ENCODE data around the gene NEUROD2. TPM values are rescaled to one million over a fixed set of nuclear protein-coding genes. Genes with fewer than 3 reads are reported as not detected.

NEUROD2 gene
- total RNA-seq, 1 donor from 2014 or later: not detected

GRCh38 chr17:39555368-39555767 lies 52.4 kb downstream of the NEUROD2 start:
- no peaks in the 10 kb centered on the region for H3K4me1 Mint-ChIP-seq
- peaks cover 3% of the 10 kb centered on the region for H3K36me3 Mint-ChIP-seq (ENCODE audit: low read depth)
- H3K4me3 Mint-ChIP-seq: no peak overlapping the region
- DNase-seq (ENCODE audit: low read depth, low spot score): no peak
- no peaks in the 10 kb centered on the region for H3K9me3 Mint-ChIP-seq
- H3K27me3 Mint-ChIP-seq (ENCODE audit: low read depth): no peaks in the 10 kb centered on the region
- TF ChIP-seq CTCF (conservative IDR thresholded peaks at IDR 0.05): no peak
- H3K27ac Mint-ChIP-seq (ENCODE audit: unreplicated experiment): no peak overlapping the region

Other genes starting within 250 kb of the NEUROD2 start
- 13.8 and 14.3 TPM in 2 replicates for gene FBXL20, start 206.3 kb downstream of the NEUROD2 start, total RNA-seq
- gene MED1, start 156.7 kb downstream of the NEUROD2 start, total RNA-seq: 63.4 and 65.0 TPM in 2 replicates
- gene CDK12, start 146.4 kb downstream of the NEUROD2 start, total RNA-seq: 69.1 and 69.8 TPM in 2 replicates
- gene PPP1R1B, start 19.0 kb upstream of the NEUROD2 start, total RNA-seq: not detected in 2 replicates
- 60.6 and 64.8 TPM in 2 replicates for gene STARD3, start 29.2 kb upstream of the NEUROD2 start, total RNA-seq
- gene TCAP, start 57.4 kb upstream of the NEUROD2 start, total RNA-seq: 1.9 and 2.8 TPM in 2 replicates
- 0.84 and 0.86 TPM in 2 replicates for gene PNMT, start 60.5 kb upstream of the NEUROD2 start, total RNA-seq
- 18.2 and 21.7 TPM in 2 replicates for gene PGAP3, start 80.1 kb upstream of the NEUROD2 start, total RNA-seq
- gene ERBB2, start 92.1 kb upstream of the NEUROD2 start, total RNA-seq: 78.4 and 82.9 TPM in 2 replicates
- gene MIEN1, start 122.6 kb upstream of the NEUROD2 start, total RNA-seq: 35.6 and 36.8 TPM in 2 replicates
- gene GRB7, start 130.0 kb upstream of the NEUROD2 start, total RNA-seq: not detected in 2 replicates

All from neural crest cell (in vitro differentiated cells).